Left renal pelvis (tissue), 4 donors: ENCODE data around the gene BCL10. TPM values are rescaled to one million over a fixed set of nuclear protein-coding genes. Genes with fewer than 3 reads are reported as not detected.

ENCODE experiments used
- DNase-seq, 4 donors: peaks; one replicate each; pipeline ENCODE4 v3.0.0-alpha.2; 2013; ENCODE audit warnings: low read depth in 4 of 4, low spot score in 3 of 4
- polyA plus RNA-seq, 4 donors: library from polyadenylated mRNA; unstranded; fragments of 120-200 nt; gene quantifications; one replicate each; pipeline ENCODE4 v1.2.1, GENCODE V29; 2013; ENCODE audit not compliant: insufficient read length in 4 of 4

BCL10 gene
- polyA plus RNA-seq, 4 donors = 20.4 to 24.5 (median 24.1) TPM

DNA sequence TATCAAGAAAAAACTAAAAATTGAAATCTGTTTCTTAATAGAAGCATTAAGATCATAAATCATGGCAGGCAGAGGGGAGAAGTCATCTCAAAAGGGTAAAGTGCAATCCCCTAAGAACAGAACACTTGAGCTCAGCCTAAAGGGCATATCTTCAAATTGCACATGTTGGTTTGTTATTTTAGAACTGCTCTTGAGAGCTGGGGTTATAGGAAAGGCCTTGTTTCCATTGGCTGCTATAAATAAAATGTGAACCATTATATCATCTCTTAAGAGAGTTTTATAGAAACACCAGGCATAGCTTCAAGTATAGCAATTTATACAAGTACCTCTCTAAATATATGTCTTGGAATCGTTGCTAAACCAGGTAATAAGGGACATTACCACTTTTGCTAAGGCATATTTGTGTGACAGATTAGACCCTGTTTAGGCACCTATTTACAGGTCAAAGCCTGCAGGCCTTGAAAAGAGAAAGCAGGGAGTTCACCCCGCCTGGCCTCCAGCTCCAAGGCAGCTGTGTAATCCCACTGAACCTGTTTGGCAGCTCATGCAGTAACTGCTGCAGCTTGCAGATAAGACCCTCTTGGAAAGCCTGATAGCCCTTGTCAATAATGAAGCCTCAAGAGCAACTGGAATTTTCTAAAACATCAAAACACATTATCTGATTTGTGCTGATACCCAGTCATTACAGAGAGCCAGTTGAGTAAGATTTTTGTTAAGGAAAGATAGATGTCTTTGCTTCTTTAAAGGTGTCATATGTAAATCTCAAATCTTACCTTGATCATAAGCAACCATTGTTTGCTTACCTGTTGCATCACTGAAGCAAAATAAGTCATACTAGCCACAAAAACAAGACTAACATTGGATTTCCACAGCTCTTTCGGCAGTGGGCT is 51.5 kb downstream of the BCL10 start:
- no peak for DNase-seq

GRCh38 chr1:85224295-85224694 is 52.1 kb downstream of the BCL10 start:
- DNase-seq = no peak

DNA sequence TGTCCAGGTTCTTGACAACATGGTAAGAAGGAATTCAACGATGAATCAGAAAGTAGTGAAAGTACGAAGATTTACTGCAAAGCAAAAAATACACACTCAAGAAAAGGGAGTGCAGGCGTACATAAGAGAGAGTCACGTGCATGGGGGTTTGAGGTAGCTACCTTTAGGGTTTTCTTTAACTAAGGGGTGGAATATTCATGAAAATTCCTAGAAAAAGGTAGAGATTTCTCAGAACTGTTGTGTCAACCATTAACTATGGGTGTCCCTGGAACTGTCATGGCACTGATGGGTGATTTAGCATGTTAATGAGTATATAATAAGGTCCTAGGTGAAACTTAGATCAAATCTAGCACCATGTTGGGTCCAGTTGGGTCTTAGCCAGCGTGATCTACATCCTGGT is 53.1 kb downstream of the BCL10 start:
- no peak for DNase-seq

GRCh38 chr1:85220756-85221201 is 55.7 kb downstream of the BCL10 start:
- no peak for DNase-seq

- DNase-seq = no peak
Measured at GRCh38 chr1:85219853-85220610, 56.4 kb downstream of the BCL10 start.

DNA sequence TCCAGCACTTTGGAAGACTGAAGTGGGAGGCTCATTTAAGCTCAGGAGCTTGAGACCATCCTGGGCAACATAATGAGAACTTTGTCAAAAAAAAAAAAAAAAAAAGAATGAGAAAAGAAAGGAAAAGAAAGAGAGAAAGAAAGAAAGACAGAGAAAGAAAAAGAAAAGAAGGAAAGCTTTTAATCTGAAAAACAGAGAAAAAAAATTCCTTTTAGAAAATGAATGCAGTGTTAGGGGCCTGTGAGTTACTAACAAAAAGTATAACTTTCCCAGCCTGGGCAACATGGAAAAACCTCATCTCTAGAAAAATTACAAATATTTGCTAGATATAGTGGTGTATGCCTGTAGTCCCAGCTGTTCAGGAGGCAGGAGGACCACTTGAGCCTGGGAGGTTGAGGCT is 59.7 kb downstream of the BCL10 start:
- no peak for DNase-seq

Other genes with a start within 250 kb of the BCL10 start
- gene MCOLN3, start 228.1 kb downstream of the BCL10 start, polyA plus RNA-seq = 10 to 100 TPM in 1 of 4 donors, 1 to 10 TPM in 2, under 1 TPM in 1; 0.79 to 16.2 (median 8.3) TPM
- gene SYDE2, start 75.6 kb downstream of the BCL10 start, polyA plus RNA-seq = 10 to 100 TPM in 2 of 4 donors, 1 to 10 TPM in 2; 7.7 to 10.8 (median 9.5) TPM
- gene C1orf52, start 17.0 kb downstream of the BCL10 start, polyA plus RNA-seq = 10 to 100 TPM; 40.3 to 45.4 (median 41.9) TPM
- gene DDAH1, start 188.5 kb upstream of the BCL10 start, polyA plus RNA-seq = 100 to 1,000 TPM in 3 of 4 donors, 10 to 100 TPM in 1; 29.0 to 153 (median 127) TPM